GM06990 (cell line): Measurements from ENCODE around the gene PDZD2.

Source experiments
- DNase-seq: peaks from one replicate; pipeline ENCODE4 v3.0.0-alpha.2; 2011; ENCODE audit not compliant: insufficient read length; ENCODE audit errors: extremely low read depth
- H3K27me3 ChIP-seq: replicated peaks from 2 replicates; pipeline ENCODE4 v1.6.0; 2011; ENCODE audit warnings: low read length; ENCODE audit not compliant: control insufficient read depth, insufficient read depth
- H3K36me3 ChIP-seq: 2 replicates; pipeline ENCODE4 v1.5.1; 2011; ENCODE audit warnings: low read length; ENCODE audit not compliant: control insufficient read depth, insufficient read depth
- H3K4me3 ChIP-seq: replicated peaks from 2 replicates; pipeline ENCODE4 v1.5.1; 2011; ENCODE audit warnings: low read depth, mild to moderate bottlenecking, control low read depth, low read length
- CTCF ChIP-seq: IDR thresholded peaks from 2 replicates; pipeline ENCODE4 v1.5.1; 2011; ENCODE audit warnings: low read length, control low read depth, mild to moderate bottlenecking, inconsistent platforms; ENCODE audit not compliant: insufficient read depth, poor library complexity, severe bottlenecking

Gene PDZD2

GRCh38 chr5:31674371-31674951 lies 35.5 kb downstream of the PDZD2 start:
- DNase-seq: no peak
- Histone ChIP-seq H3K36me3 (no peaks in the 10 kb centered on the region), H3K27me3 (no peaks in the 10 kb centered on the region; the same call in 1 of the 2 replicates), H3K4me3 (no peak overlapping the region)
- TF ChIP-seq CTCF: no peak

GRCh38 chr5:31675472-31675871 lies 36.5 kb downstream of the PDZD2 start:
- no peak overlapping the region for H3K4me3 ChIP-seq
- no peaks in the 10 kb centered on the region for H3K36me3 ChIP-seq
- TF ChIP-seq CTCF: no peak
- DNase-seq: no peak
- no peaks in the 10 kb centered on the region; the same call in 1 of the 2 replicates for H3K27me3 ChIP-seq

GRCh38 chr5:31678180-31678579 lies 39.2 kb downstream of the PDZD2 start:
- no peak for TF ChIP-seq CTCF
- Histone ChIP-seq H3K4me3 (no peak overlapping the region), H3K36me3 (no peaks in the 10 kb centered on the region), H3K27me3 (no peaks in the 10 kb centered on the region)
- DNase-seq: no peak

GRCh38 chr5:31680528-31680927 lies 41.6 kb downstream of the PDZD2 start:
- no peaks in the 10 kb centered on the region for H3K27me3 ChIP-seq
- no peak overlapping the region for H3K4me3 ChIP-seq
- H3K36me3 ChIP-seq: no peaks in the 10 kb centered on the region
- no peak for TF ChIP-seq CTCF
- DNase-seq: no peak

- no peak for DNase-seq
- H3K27me3 ChIP-seq: no peaks in the 10 kb centered on the region
- TF ChIP-seq CTCF: no peak
- H3K36me3 ChIP-seq: no peaks in the 10 kb centered on the region
- H3K4me3 ChIP-seq: no peak overlapping the region
Measured at GRCh38 chr5:31682025-31682424, 43.1 kb downstream of the PDZD2 start.

GRCh38 chr5:31682851-31683250 lies 43.9 kb downstream of the PDZD2 start:
- no peak for DNase-seq
- no peak overlapping the region for H3K4me3 ChIP-seq
- no peaks in the 10 kb centered on the region for H3K27me3 ChIP-seq
- H3K36me3 ChIP-seq: no peaks in the 10 kb centered on the region
- no peak for TF ChIP-seq CTCF
